ENCODE data around the gene TFCP2. TPM values are rescaled to one million over a fixed set of nuclear protein-coding genes. Genes with fewer than 3 reads are reported as not detected.
"Not testable (repeated sequence)": the region's sequence is repeated elsewhere in the genome, so short reads cannot be mapped to it uniquely, and the experiment has no call there.

TFCP2 gene
- total RNA-seq, 1 donor from 2014 or later: 22.3 TPM

DNA sequence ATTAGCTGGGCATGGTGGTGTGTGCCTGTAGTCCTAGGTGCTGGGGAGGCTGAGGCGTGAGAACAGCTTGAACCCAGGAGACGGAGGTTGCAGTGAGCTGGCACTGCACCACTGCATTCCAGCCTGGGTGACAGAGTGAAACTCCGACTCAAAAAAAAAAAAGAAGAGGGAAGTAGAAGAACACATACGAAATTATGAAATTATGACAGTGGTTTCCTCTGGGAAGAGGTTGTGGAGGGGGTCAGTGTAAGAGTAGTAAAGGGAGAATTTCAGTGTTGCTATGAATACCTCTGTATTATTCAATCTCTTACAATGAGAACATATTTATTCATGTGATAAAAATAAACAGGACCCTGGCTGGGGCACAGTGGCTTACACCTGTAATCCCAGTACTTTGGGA lies 64.8 kb downstream of the TFCP2 start:
- no peak for ATAC-seq
- intact Hi-C loops (cut with DNase I): no loop called here

DNA sequence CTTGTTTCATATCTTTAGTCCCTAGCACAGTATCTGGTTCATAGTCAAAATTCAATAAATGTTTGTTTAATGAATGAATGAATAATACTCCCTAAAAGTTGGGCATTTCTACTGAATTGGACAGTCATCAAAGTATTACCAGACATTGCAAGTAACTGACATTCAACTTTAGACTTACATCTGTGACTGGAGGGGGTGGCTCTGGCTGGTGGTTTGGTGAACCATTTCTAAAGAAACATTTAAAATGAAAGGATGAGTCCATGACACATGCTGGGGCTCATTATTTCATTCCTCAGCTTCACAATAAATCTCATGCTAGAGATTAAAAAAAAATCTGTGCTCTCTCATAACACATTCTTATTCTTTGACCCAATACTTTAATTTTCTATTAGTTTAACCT lies 69.0 kb downstream of the TFCP2 start:
- ATAC-seq (no peak), DNase-seq (ENCODE audit: missing footprints) (no peak)
- intact Hi-C loops (cut with DNase I): no loop called here

More for the DNA sequence above, 64.8 kb downstream of the TFCP2 start:
- no peak for DNase-seq (ENCODE audit: missing footprints)

DNA sequence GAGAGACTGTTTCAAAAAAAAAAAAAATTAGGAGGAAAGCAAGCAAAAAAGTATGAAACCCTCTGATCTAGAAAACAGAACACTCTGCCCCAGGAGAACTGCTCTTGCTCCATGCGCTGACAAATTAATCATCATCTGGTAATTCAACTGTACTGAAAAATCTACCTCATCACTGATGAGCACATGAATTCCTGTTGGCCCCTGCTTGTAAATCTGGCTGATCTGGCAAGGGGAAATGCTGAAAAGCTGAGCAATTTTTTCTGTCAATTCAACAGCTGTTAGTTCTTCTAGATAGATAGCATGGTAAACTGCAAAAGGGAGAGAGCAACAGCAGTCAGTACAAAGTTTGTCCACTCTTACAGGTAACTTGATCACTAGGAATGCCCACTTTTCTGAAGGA lies 74.3 kb downstream of the TFCP2 start:
- intact Hi-C loops (cut with DNase I): no loop called here
- DNase-seq (ENCODE audit: missing footprints): no peak
- no peak for ATAC-seq

DNA sequence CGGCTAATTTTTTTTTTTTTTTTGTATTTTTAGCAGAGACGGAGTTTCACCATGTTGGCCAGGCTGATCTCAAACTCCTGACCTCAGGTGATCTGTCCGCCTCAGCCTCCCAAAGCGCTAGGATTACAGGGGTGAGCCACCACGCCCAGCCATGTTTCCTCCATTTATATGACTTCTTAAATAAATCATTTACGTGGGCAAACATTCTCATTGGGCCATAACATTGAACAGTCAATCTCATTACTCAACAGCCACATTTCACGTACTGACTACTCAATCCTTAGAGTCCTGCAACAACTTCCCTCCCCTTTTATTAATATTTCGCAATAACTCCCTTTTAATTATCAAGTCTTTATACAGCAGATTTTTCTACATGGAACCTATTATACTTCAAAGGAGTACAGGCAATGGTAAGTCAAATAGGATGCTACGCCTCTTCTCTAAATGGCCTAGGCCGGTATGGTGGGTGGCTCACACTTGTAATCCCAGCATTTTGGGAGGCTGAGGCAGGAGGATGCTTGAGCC lies 82.2 kb downstream of the TFCP2 start:
- intact Hi-C loops (cut with DNase I): no loop called here
- no peak for ATAC-seq
- DNase-seq (ENCODE audit: missing footprints): no peak

DNA sequence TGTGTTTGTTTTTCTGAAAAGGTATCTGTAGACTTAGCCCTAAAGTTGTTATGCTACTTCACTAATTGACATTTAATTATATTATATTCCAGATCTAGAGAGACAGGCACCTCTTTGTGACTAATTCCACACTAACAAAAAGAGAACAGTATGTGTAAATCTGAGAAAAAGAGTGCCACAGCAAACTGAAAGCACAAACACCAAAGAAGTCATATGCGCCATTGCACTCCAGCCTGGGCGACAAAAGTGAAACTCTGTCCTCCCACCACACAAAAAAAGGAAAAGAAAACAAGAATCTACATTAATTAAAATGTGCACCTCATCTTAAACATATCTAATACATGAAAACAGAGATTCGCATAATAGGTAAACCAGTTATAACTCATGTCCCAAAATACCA lies 85.1 kb downstream of the TFCP2 start:
- DNase-seq (ENCODE audit: missing footprints): no peak
- no peak for ATAC-seq
- intact Hi-C loops (cut with DNase I): no loop called here

DNA sequence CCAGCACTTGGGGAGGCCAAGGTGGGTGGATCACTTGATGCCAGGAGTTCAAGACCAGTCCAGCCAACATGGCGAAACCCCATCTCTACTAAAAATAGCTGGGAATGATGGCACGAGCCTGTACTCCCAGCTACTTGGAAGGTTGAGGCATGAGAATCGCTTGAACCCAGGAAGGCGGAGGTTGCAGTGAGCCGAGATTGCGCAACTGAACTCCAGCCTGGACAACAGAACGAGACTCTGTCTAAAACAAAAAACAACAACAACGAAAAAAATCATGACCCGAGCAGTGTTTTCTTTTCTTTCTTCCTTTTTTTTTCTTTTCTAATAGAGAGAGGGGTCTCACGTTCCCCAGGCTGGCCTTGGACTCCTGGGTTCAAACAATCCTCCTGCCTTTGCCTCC lies 86.0 kb downstream of the TFCP2 start:
- DNase-seq (ENCODE audit: missing footprints) (no peak), ATAC-seq (no peak)
- intact Hi-C loops (cut with DNase I): no loop called here

DNA sequence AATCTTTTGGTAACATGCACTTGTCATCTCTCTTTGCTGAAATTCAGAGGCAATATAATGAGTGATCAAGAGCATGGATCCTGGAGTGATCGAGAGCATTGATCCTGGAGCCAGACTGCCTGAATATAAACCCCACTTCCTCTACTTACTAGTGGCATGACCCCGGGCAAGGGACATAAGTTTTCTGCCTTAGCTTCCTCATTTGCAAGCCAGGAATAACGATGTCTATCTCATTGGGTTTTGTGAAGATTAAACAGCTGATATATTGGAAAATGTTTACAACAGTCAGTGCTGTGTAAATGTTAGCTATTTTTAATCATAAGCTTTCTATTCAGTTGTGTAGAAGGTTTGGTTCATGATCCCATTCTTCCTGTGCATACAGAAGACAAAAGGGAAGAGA lies 87.2 kb downstream of the TFCP2 start:
- intact Hi-C loops (cut with DNase I): no loop called here
- ATAC-seq (no peak), DNase-seq (ENCODE audit: missing footprints) (no peak)

DNA sequence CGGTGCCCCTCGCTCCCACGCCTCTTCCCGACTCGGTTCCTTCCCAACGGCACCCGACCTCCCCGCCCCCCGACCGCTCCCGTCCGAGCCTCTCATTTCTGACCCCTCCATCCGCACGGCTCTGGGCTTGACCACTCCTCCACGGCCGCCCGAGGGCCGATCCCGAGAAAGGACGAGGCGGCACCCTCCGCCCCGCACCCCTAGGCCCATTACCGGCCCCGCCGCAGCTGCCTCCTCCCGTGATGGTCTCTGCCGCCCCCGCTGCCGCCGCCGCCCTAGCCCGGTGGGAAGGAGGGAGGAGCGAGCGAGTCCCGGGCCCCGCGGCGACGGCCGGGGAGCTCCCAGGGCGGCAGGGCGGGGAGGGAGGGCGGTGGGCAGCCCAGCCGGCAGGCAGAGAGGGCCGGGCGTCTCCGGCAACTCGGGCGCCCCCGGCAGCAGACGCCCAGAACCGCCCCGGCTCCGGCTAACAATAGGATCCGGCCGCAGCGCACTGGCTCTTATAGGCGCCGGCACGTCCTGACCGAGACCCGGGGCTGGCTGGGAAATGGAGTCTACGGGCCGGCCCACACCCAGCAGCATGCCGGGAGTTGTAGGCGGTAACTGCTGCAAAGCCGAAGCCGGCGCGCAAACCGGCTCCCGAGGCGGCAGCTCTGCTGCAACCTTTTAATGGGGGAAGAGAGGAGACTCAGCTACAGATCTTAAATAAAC lies 89.7 kb downstream of the TFCP2 start, which contains the start of gene CSRNP2:
Gene CSRNP2, minus strand, starts transcription at position 471 of the 708 bp plus-strand sequence. CDS start 7,035 bp downstream, outside the sequence.
- intact Hi-C loops (cut with DNase I): loop anchor here (2.0 kb wide), 3 partner anchors 34 to 156 kb away; partner anchors contain the start of genes DAZAP2, LETMD1 and TFCP2
- peak; percentile 100 for ATAC-seq
- DNase-seq (ENCODE audit: missing footprints): peak; percentile 99

DNA sequence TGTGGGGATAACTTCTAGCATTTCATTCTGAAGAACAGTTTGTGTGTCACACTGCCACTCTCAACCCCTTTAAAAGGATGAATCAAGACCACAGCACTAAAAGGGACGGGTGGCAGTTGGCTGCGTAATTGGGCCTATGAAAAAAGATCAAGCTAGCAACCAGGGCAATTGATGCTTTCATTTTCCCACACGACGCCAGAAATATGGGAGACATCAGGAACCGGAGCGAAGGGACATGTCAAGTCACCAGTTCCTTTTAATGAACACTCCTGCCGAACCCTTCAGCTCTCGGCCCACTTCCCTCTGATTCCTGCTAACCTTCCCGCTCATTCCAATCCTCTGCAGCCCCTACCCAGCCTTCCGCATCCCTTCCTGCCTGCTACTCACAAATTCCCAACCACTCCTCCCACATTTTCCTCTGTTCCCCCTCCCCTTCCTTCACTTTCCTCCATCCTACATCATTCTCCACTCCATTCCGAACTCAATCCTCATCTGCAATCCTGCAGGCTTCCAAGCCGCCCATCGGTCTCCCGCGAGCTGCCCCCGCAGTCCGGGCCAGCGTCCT lies 90.3 kb downstream of the TFCP2 start:
- intact Hi-C loops (cut with DNase I): loop anchor here (2.0 kb wide), 3 partner anchors 34 to 156 kb away; partner anchors contain the start of genes DAZAP2, LETMD1 and TFCP2
- no peak for DNase-seq (ENCODE audit: missing footprints)
- no peak for ATAC-seq

DNA sequence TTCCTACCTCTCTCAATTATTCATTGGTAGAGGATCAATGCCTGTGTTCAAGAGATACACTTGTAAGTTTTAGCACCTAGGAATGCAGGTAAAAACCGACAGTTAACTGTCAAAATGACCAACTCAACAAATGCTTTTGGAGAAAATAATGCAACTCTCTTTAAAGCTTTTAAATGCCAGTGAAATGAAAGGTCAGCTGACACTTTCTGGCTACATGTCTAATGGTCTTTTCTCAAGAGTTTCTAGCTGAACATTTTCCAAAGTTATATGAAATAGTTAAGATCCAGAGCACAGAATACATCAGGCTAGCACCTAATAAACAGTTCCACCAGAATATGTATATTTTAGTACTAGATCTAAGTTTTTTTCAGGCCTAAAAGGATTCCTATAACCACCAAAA lies 91.5 kb downstream of the TFCP2 start:
- DNase-seq (ENCODE audit: missing footprints) (no peak), ATAC-seq (no peak)
- intact Hi-C loops (cut with DNase I): no loop called here

DNA sequence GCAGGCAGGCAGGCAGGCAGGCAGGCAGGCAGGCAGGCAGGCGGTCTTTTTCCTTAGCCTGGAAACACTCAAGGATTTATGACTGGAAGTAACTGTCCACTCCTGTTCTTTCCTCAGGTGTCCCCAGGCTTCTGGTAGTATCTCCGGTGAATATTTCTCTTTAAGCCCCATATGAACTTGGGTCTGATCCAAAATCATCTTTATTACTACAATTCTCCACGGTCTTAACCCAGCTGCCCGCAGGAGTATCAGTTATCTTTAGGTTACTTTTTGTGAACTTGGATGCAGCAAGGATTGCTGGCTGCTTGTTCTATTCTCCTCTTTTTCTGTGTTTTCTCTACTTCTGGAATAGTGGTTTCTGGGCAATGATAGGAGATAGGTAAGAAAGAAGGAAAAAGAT lies 92.8 kb downstream of the TFCP2 start:
- no peak for ATAC-seq
- DNase-seq (ENCODE audit: missing footprints): no peak
- intact Hi-C loops (cut with DNase I): no loop called here

DNA sequence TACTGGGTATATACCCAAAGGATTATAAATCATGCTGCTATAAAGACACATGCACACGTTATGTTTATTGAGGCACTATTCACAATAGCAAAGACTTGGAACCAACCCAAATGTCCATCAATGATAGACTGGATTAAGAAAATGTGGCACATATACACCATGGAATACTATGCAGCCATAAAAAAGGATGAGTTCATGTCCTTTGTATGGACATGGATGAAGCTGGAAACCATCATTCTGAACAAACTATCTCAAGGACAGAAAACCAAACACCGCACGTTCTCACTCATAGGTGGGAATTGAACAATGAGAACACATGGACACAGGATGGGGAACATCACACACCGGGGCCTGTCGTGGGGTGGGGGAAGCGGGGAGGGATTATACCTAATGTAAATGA lies 94.1 kb downstream of the TFCP2 start:
- ATAC-seq; intact Hi-C loops (cut with DNase I); DNase-seq (ENCODE audit: missing footprints): not testable (repeated sequence)

DNA sequence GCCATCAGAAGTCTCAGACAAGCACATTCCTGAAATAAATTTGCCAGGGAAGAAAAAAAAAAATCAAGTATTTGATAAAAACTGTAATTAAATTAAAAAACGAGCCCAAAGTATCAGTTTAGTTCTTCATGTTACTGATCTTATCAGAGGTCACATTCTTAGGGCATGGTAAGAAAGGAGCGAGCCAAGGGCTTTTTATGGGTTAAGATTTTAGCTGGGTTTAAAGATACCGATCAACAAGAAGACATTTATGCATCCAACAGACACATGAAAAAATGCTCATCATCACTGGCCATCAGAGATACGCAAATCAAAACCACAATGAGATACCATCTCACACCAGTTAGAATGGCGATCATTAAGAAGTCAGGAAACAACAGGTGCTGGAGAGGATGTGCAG lies 94.6 kb downstream of the TFCP2 start:
- not testable (repeated sequence) for ATAC-seq

DNA sequence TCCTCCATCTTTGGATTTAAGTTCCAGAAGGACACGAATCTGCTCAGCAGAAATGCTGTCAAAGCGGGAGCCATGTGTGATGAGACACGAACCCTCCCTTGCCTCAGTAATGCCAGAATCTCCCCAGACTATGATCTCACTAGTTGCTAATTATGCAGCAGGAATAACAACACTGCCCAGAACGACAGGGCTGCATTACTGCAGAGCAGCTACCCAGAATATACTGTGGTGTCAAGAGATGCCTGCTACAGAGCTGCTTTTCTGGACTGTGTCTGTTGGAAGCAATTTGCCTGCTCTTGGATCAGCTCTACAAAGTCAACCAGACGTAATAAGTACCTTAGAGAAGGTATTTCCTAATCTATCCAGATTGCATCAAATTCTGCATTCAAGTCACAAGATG lies 95.0 kb downstream of the TFCP2 start:
- peak; percentile 82 for ATAC-seq
- no peak for DNase-seq (ENCODE audit: missing footprints)
- intact Hi-C loops (cut with DNase I): no loop called here

More for the DNA sequence above, 94.6 kb downstream of the TFCP2 start:
- intact Hi-C loops (cut with DNase I); DNase-seq (ENCODE audit: missing footprints): not testable (repeated sequence)

DNA sequence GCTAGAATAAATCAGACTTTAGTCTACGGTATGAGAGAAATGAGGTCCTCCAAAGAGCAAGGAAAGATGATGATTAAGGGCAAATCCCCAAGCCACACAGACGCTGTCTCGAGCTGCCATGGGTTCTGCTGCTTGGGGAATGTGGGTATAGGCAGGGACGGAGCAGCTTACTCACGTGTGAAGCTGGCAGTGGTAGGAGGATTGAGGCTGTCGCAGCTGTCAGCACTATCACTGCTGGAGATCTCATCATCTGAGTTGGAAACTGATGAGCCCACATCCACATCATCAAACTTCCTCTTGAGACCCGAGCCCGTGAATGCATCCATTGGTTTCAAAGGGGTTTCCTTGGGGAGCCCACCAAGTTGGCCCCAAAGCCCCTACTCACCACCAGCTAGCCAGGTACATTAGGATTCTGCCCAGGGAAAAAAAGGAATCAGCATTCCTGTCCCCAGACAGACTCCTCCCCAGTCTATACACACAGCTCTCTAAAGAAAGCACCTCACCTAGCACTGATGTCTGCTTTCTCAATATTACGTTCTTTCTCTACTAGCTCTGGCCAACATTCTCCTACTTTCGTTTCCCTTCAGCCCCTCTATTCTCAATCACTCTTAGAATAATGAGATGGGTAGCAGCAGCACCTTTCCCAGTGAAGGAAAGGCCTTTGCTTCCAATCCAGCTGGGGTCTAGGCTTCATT lies 96.6 kb downstream of the TFCP2 start:
- intact Hi-C loops (cut with DNase I): no loop called here
- no peak for DNase-seq (ENCODE audit: missing footprints)
- no peak for ATAC-seq

DNA sequence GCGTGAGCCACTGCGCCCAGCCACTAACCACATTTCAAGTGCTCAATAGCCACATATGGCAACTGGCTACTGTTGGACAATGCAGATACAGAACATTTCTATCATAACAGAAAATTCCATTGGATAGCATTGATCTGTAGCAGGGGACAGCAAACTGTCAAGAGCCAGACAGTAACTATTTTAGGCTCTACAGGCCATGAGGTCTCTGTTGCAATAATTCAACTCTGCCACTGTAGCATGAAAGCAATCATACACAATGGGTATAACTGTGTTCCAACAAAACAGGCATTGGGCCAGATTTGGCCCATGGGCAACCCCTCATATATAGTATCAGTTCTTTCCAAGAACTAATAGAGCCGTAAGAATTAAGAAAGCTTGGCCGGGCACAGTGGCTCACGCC lies 97.5 kb downstream of the TFCP2 start:
- intact Hi-C loops (cut with DNase I): no loop called here
- DNase-seq (ENCODE audit: missing footprints) (no peak), ATAC-seq (no peak)

DNA sequence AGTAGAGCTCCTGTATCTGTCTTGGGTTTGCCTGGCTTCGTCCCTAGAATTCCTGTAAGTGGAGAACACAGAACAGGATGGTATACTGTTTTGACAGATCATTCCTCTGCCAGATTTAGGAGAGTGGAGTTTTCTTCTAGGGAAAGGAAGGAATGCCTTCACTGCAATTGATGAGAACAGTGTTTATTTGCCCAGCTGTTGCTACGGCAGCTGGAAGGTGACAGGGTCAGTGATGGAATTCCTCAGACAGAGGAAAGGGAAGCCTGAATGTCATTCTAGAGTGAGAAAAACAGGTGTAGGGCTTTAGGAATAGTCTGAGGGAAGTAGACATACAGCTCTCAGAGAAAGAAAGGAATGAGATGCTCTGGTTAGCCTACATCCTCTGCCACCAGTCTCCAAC lies 101.3 kb downstream of the TFCP2 start:
- intact Hi-C loops (cut with DNase I): no loop called here
- ATAC-seq: no peak
- no peak for DNase-seq (ENCODE audit: missing footprints)

DNA sequence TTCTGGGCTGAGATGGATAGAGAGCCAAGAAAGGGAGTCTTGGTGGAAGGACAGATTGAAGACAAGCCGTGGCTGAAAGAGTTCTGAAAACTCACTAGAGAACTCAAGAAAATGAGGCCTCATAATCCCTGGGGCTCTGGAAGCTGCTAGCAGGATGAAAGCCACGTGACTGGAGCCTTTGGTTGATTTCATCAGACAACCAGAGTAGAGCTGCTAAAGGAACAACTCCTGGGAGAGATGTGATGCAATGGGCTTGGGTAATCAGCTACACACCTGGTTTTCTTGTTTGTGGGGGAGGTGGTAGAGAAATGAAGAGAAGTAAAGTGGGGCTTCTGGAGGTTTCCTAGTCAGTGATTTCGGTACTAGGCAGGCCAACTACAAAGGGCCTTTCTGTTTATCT lies 102.9 kb downstream of the TFCP2 start:
- intact Hi-C loops (cut with DNase I): no loop called here
- DNase-seq (ENCODE audit: missing footprints) (no peak), ATAC-seq (no peak)

DNA sequence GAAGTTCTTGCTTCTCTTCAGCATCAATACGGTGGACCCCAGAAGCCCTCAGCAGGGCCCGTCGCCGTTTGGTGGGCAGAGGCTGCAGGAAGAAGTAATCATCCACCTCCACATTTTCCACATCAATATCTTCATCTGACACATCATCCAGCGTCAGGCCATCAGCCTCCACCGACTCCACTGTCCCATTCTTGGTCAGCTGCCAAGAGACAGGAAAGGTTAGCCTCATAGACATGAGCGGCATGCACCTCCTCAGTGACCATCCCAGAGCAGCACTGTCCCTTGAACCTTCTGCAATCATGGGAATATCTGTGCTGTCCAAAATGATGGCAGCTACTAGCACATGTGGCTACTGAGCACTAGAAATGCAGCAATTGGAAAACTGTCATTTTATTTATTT lies 105.2 kb downstream of the TFCP2 start:
- intact Hi-C loops (cut with DNase I): no loop called here
- no peak for ATAC-seq
- no peak for DNase-seq (ENCODE audit: missing footprints)

DNA sequence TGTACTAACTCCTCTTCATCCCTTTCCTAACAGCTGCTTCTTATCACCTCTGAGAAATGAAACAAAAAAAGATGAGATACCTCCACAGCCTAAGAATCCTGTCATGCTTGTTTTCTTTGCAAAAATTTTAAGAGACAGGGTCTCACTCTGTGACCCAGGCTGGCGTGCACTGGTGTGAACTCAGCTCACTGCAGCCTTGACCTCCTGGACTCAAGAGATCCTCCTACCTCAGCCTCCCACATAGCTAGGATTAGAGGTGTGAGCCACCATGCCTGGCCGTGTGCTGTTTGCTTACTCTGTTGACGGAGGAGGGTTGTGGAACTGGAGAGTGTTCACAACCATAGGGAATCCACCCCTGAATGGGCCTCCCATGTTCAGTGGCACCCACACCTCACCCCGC lies 105.7 kb downstream of the TFCP2 start:
- DNase-seq (ENCODE audit: missing footprints): no peak
- ATAC-seq: no peak
- intact Hi-C loops (cut with DNase I): no loop called here

Data from Right ventricle myocardium inferior (tissue), 1 donor.